Tibial nerve (tissue), 3 donors: ENCODE results near the gene ZP2.

Source experiments
- CTCF ChIP-seq, 5 experiments: fragments of 200-600 bp in 3 of 5; fragments of 450-650 bp in 2 of 5; sonication (generic) in 3 of 5; IDR thresholded peaks; one replicate each; pipeline ENCODE4 v1.5.1; 2016 to 2019; ENCODE audit warnings: antibody characterized with exemption in 5 of 5, mild to moderate bottlenecking in 3 of 5, moderate library complexity in 2 of 5
- POLR2A ChIP-seq, 2 donors: fragments of 450-650 bp; IDR thresholded peaks; one replicate each; pipeline ENCODE4 v1.6.1; 2017; ENCODE audit warnings: antibody characterized with exemption in 2 of 2, mild to moderate bottlenecking in 2 of 2, moderate library complexity in 2 of 2

GRCh38 chr16:21205303-21205702 lies 6.1 kb downstream of the ZP2 start:
- TF ChIP-seq CTCF (IDR thresholded peaks at IDR 0.05), result no peak
- TF ChIP-seq POLR2A (IDR thresholded peaks at IDR 0.05), result no peak
